ENCODE data around the gene PLXNA4. TPM values are rescaled to one million over a fixed set of nuclear protein-coding genes. Genes with fewer than 3 reads are reported as not detected.

The PLXNA4 gene
- polyA plus RNA-seq, 2 donors: 0.44 to 0.55 TPM

DNA sequence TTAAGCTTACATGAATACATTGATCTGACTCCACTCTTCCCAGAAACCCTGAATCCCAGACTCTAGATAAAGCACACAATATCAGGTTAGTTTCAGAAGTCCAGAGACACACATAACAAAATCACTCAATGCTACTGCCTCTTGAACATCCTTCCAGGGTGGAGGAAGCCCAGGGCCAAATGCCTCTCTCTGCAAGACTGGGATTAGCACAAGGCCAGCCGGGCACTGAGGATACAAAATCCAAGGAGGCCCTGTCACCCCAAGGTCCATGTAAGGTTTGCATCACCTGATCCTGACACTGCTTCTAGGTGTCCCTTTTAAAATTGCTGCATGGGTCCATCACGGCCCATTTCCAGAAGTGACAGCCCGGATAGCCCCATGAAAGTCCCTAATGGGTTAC lies 2.6 kb upstream of the PLXNA4 start:
- H3K4me1 ChIP-seq (ENCODE audit: control insufficient read depth in 2 of 2, insufficient read depth in 2 of 2, low read length in 1 of 2): peaks cover 4% of the 10 kb centered on the region in 2 donors
- no peak overlapping the region for H3K4me3 ChIP-seq (ENCODE audit: low read depth in 1 of 2, low read length in 2 of 2)
- H3K36me3 ChIP-seq (ENCODE audit: control insufficient read depth in 2 of 2, insufficient read depth in 2 of 2, low read length in 1 of 2): no peaks in the 10 kb centered on the region
- peaks cover 3 to 10% of the 10 kb centered on the region in 2 donors for H3K27me3 ChIP-seq (ENCODE audit: control insufficient read depth in 1 of 2, insufficient read depth in 2 of 2, low read length in 2 of 2)
- H3K27ac ChIP-seq (ENCODE audit: low read depth in 2 of 2, low read length in 1 of 2): no peak overlapping the region
- WGBS, 2 donors: 86% methylated on average over 3 of the region's 3 CpGs
- peaks cover 0 to 2% of the 10 kb centered on the region in 2 donors for H3K9me3 ChIP-seq (ENCODE audit: control insufficient read depth in 2 of 2, insufficient read depth in 1 of 2, low read depth in 1 of 2, low read length in 1 of 2)

DNA sequence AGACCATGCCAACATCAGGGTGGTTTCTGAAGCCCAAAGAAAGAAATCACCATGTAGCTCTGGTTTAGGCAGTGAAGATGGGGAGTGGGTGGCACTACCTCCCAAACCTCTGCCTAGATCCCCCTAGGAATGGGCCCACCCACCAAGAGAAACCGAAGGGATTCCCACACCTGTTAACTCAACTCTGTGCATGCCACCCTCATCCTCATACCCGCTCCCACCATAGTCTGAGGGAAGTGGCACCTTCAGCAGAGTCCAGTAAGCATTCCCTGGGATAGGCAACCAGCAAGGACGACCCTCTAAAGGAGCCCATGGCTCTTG lies 1.7 kb upstream of the PLXNA4 start:
- Histone ChIP-seq H3K36me3 (ENCODE audit: control insufficient read depth in 2 of 2, insufficient read depth in 2 of 2, low read length in 1 of 2) (no peaks in the 10 kb centered on the region), H3K27me3 (ENCODE audit: control insufficient read depth in 1 of 2, insufficient read depth in 2 of 2, low read length in 2 of 2) (peaks cover 3 to 10% of the 10 kb centered on the region in 2 donors), H3K4me1 (ENCODE audit: control insufficient read depth in 2 of 2, insufficient read depth in 2 of 2, low read length in 1 of 2) (peaks cover 4% of the 10 kb centered on the region in 2 donors), H3K9me3 (ENCODE audit: control insufficient read depth in 2 of 2, insufficient read depth in 1 of 2, low read depth in 1 of 2, low read length in 1 of 2) (peaks cover 0 to 2% of the 10 kb centered on the region in 2 donors), H3K27ac (ENCODE audit: low read depth in 2 of 2, low read length in 1 of 2) (no peak overlapping the region), H3K4me3 (ENCODE audit: low read depth in 1 of 2, low read length in 2 of 2) (no peak overlapping the region)
- WGBS, 2 donors: 81 to 85% methylated on average over 3 of the region's 3 CpGs

DNA sequence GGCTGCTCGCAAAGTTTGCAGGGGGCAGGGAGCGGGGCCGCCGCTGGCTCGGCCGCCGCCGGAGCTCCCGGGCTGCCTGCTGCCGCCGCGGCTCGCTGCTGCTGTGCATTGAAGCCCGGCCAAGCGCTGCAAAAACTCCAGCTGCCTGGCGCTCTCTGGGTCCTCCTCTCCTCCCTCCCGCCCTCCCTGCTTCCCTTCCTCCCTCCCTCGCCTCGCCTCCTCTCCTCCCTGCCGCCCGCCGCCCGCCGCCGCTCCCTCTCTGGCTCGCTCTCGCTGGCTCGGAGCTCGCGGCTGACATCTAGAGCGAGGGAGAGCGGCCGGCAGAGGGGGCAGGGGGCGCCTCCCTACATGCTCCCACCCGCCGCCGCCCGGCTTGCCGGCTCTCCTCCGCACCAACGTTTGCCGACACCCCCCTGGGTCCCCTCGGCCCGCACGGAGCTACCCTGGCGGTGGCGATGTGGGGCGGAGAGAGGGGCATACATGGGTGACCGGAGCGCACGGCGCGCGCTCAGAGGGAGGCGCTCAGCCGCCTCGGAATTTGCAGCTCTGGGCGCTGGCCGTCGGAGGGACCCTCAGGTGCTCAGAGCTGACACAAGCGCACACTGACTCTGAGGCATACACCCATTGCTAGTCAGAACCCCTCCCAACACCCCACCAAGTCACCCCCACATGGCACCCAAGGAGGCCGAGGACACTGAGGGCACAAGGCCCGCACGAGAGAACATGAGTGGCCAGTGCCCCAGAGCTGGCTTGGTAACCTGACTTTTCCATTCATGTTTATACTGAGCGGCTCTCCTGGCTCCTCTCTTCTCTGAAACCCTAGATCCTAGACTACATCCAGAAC lies 1.2 kb upstream of the PLXNA4 start:
- Histone ChIP-seq H3K27me3 (ENCODE audit: control insufficient read depth in 1 of 2, insufficient read depth in 2 of 2, low read length in 2 of 2) (peaks cover 3 to 10% of the 10 kb centered on the region in 2 donors), H3K36me3 (ENCODE audit: control insufficient read depth in 2 of 2, insufficient read depth in 2 of 2, low read length in 1 of 2) (no peaks in the 10 kb centered on the region), H3K27ac (ENCODE audit: low read depth in 2 of 2, low read length in 1 of 2) (no peak overlapping the region), H3K4me1 (ENCODE audit: control insufficient read depth in 2 of 2, insufficient read depth in 2 of 2, low read length in 1 of 2) (peaks cover 4% of the 10 kb centered on the region in 2 donors), H3K4me3 (ENCODE audit: low read depth in 1 of 2, low read length in 2 of 2) (peak overlapping the region in 1 of 2 donors; percentile 45), H3K9me3 (ENCODE audit: control insufficient read depth in 2 of 2, insufficient read depth in 1 of 2, low read depth in 1 of 2, low read length in 1 of 2) (peaks cover 0 to 2% of the 10 kb centered on the region in 2 donors)
- 5 to 10% methylated on average over 35 to 65 of the region's 65 CpGs for WGBS, 2 donors

DNA sequence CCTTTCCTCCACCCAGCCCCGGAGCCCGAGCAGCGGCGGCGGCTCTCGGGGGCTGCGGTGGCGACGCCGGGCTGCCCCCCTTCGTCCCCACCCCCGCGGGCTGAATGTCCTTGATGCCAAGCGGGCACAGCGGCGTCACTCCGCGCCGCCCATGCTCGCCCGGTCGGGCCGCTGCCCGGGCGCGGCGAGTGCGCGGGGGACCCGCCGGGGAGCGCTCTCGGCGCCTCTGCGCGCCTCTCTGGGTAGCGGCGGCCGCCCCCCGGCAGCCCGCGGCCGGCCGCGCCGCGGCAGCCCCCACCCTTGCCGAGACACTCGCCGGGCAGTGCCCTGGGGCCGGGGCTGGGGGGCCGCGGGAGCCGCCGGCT lies 433 bp upstream of the PLXNA4 start:
- Histone ChIP-seq H3K9me3 (ENCODE audit: control insufficient read depth in 2 of 2, insufficient read depth in 1 of 2, low read depth in 1 of 2, low read length in 1 of 2) (peaks cover 0 to 2% of the 10 kb centered on the region in 2 donors), H3K4me3 (ENCODE audit: low read depth in 1 of 2, low read length in 2 of 2) (peak overlapping the region; percentile 43 to 45), H3K4me1 (ENCODE audit: control insufficient read depth in 2 of 2, insufficient read depth in 2 of 2, low read length in 1 of 2) (peaks cover 4% of the 10 kb centered on the region in 2 donors), H3K36me3 (ENCODE audit: control insufficient read depth in 2 of 2, insufficient read depth in 2 of 2, low read length in 1 of 2) (no peaks in the 10 kb centered on the region), H3K27me3 (ENCODE audit: control insufficient read depth in 1 of 2, insufficient read depth in 2 of 2, low read length in 2 of 2) (peaks cover 3 to 10% of the 10 kb centered on the region in 2 donors), H3K27ac (ENCODE audit: low read depth in 2 of 2, low read length in 1 of 2) (no peak overlapping the region)
- 1 to 2% methylated on average over 30 to 55 of the region's 55 CpGs for WGBS, 2 donors

DNA sequence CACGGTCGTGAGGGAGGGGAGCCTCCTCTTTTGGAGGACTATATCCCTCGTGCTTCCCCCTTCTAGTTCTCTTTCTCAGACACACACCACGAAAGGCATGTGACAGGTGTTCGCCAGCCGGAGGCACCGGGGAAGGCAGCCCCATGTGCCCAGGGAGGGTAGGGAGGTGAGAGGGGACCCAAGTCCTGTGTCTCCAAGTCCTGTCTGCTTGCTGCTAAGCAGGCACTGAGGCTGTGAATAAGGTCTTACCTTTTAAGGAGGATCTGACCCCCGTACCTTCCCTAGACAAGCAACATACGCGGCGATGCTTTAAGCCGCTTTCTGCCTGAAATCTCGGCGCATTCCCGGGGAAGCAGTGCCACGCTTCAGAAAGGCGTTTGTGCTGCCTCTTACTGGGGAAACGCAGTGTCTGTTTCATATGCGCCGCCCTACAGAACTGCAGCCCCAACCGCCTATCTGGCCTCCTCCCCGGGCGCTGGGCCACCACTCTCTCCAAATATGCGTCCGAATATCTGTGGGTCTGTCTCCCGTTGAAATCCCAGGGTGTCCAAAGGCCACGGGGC lies 770 bp downstream of the PLXNA4 start:
- H3K4me1 ChIP-seq (ENCODE audit: control insufficient read depth in 2 of 2, insufficient read depth in 2 of 2, low read length in 1 of 2): peaks cover 4% of the 10 kb centered on the region in 2 donors
- H3K36me3 ChIP-seq (ENCODE audit: control insufficient read depth in 2 of 2, insufficient read depth in 2 of 2, low read length in 1 of 2): no peaks in the 10 kb centered on the region
- H3K27me3 ChIP-seq (ENCODE audit: control insufficient read depth in 1 of 2, insufficient read depth in 2 of 2, low read length in 2 of 2): peaks cover 3 to 10% of the 10 kb centered on the region in 2 donors
- 1 to 2% methylated on average over 27 of the region's 27 CpGs for WGBS, 2 donors
- peaks cover 0 to 2% of the 10 kb centered on the region in 2 donors for H3K9me3 ChIP-seq (ENCODE audit: control insufficient read depth in 2 of 2, insufficient read depth in 1 of 2, low read depth in 1 of 2, low read length in 1 of 2)
- H3K4me3 ChIP-seq (ENCODE audit: low read depth in 1 of 2, low read length in 2 of 2): peak overlapping the region; percentile 7 to 45
- H3K27ac ChIP-seq (ENCODE audit: low read depth in 2 of 2, low read length in 1 of 2): no peak overlapping the region

DNA sequence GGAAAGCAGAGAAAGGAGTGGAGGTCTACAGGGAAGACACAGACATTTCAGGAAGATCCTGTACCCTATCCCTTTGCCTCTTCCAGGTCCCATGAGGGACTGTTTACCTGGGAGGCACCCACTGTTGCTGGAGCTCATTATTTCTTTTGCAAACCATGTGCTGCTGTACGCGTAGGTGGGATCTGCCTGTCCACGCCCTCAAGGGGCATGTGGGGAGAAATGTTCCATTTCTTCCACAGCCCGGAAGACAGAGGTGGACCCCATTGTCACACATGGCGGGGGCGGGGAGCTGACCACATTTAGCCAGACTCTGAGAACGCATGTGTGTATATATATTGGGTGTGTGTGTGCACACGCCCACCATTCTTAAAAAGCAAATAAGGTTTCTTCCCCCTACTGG lies 2.0 kb downstream of the PLXNA4 start:
- no peak overlapping the region for H3K27ac ChIP-seq (ENCODE audit: low read depth in 2 of 2, low read length in 1 of 2)
- H3K36me3 ChIP-seq (ENCODE audit: control insufficient read depth in 2 of 2, insufficient read depth in 2 of 2, low read length in 1 of 2): no peaks in the 10 kb centered on the region
- 27% methylated on average over 8 of the region's 8 CpGs for WGBS, 2 donors
- H3K4me1 ChIP-seq (ENCODE audit: control insufficient read depth in 2 of 2, insufficient read depth in 2 of 2, low read length in 1 of 2): peaks cover 4% of the 10 kb centered on the region in 2 donors
- no peak overlapping the region for H3K4me3 ChIP-seq (ENCODE audit: low read depth in 1 of 2, low read length in 2 of 2)
- peaks cover 0 to 2% of the 10 kb centered on the region in 2 donors for H3K9me3 ChIP-seq (ENCODE audit: control insufficient read depth in 2 of 2, insufficient read depth in 1 of 2, low read depth in 1 of 2, low read length in 1 of 2)
- peaks cover 3 to 10% of the 10 kb centered on the region in 2 donors for H3K27me3 ChIP-seq (ENCODE audit: control insufficient read depth in 1 of 2, insufficient read depth in 2 of 2, low read length in 2 of 2)

DNA sequence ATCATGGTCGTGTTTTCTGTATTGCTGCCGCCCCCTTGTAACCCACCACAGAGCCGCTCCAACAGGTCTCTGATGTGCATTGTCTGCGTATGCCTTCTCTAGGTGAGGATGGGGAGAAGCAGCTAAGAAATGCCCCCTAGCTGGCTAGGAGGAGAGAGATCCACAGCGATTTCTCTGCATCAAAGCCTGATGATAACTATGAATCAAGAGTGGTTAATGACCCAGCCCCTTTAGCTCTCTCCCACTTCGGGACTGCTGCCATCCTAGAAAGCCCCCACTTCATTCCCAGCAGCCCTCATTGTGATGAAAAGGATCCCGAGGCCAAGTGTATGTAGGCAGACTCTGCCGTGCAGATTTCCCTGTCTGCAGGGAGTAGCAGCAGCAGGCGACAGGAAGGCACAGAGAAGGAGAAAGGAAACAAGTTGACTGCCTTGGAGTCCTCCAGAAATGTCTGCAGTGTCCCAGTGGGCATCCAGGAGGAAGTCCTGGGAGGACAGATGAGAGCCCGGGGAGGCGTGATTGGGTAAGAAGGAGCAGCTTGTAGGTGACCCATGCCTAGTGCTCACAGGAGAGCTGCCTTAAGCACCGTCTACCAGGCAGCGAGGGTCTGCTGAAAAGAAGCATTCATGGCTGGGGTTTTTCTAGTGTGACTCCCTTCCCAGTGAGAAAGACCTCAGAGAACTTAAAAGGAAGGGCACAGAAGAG lies 2.9 kb downstream of the PLXNA4 start:
- 23 to 29% methylated on average over 13 of the region's 13 CpGs for WGBS, 2 donors
- peaks cover 4% of the 10 kb centered on the region in 2 donors for H3K4me1 ChIP-seq (ENCODE audit: control insufficient read depth in 2 of 2, insufficient read depth in 2 of 2, low read length in 1 of 2)
- H3K36me3 ChIP-seq (ENCODE audit: control insufficient read depth in 2 of 2, insufficient read depth in 2 of 2, low read length in 1 of 2): no peaks in the 10 kb centered on the region
- peaks cover 0 to 2% of the 10 kb centered on the region in 2 donors for H3K9me3 ChIP-seq (ENCODE audit: control insufficient read depth in 2 of 2, insufficient read depth in 1 of 2, low read depth in 1 of 2, low read length in 1 of 2)
- peaks cover 3 to 10% of the 10 kb centered on the region in 2 donors for H3K27me3 ChIP-seq (ENCODE audit: control insufficient read depth in 1 of 2, insufficient read depth in 2 of 2, low read length in 2 of 2)
- no peak overlapping the region for H3K27ac ChIP-seq (ENCODE audit: low read depth in 2 of 2, low read length in 1 of 2)
- no peak overlapping the region for H3K4me3 ChIP-seq (ENCODE audit: low read depth in 1 of 2, low read length in 2 of 2)

DNA sequence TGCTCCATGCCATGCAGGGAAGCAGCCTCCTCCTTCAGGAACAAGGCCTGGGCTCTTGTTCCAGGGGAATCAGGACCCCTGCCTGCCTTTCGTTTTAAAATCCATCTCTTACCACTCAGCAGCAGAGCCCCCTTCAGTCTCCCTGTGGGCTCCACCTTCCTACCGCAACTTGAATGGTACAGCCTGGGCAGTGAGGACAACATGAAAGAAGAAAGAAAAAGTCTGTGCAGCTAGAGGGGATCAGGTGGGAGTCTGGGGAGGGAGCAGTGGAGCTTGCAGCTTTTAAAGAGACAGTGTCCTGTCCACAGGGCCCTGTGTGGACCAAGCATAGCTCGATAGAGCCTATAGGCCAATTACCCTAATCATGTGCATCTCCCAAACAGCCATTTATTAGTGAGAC lies 3.7 kb downstream of the PLXNA4 start:
- Histone ChIP-seq H3K9me3 (ENCODE audit: control insufficient read depth in 2 of 2, insufficient read depth in 1 of 2, low read depth in 1 of 2, low read length in 1 of 2) (peaks cover 0 to under 1% of the 10 kb centered on the region in 2 donors), H3K27me3 (ENCODE audit: control insufficient read depth in 1 of 2, insufficient read depth in 2 of 2, low read length in 2 of 2) (peaks cover 3 to 10% of the 10 kb centered on the region in 2 donors), H3K4me1 (ENCODE audit: control insufficient read depth in 2 of 2, insufficient read depth in 2 of 2, low read length in 1 of 2) (peaks cover 4% of the 10 kb centered on the region in 2 donors), H3K4me3 (ENCODE audit: low read depth in 1 of 2, low read length in 2 of 2) (no peak overlapping the region), H3K27ac (ENCODE audit: low read depth in 2 of 2, low read length in 1 of 2) (no peak overlapping the region), H3K36me3 (ENCODE audit: control insufficient read depth in 2 of 2, insufficient read depth in 2 of 2, low read length in 1 of 2) (no peaks in the 10 kb centered on the region)
- 34 to 38% methylated on average over 3 of the region's 3 CpGs for WGBS, 2 donors

DNA sequence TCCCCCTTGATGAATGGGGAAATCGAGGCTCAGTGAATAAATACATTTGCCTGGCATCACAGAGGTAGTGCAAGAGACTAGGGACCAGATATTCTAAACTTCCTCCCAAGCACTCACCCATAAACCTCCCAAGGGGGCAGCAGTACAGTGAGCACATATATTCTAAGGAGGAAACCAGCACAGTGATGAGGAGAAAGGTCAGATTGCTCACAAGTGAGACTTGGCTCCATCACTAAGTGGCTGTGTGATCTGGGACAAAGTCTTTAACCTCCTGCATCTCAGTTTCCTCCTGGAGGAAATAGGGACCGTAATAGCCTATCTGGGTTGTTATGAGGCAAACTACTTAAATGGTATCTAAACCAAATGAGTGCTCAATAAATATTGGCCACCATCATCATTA lies 4.3 kb downstream of the PLXNA4 start:
- H3K27me3 ChIP-seq (ENCODE audit: control insufficient read depth in 1 of 2, insufficient read depth in 2 of 2, low read length in 2 of 2): peaks cover 3 to 10% of the 10 kb centered on the region in 2 donors
- H3K27ac ChIP-seq (ENCODE audit: low read depth in 2 of 2, low read length in 1 of 2): no peak overlapping the region
- WGBS, 2 donors: 69 to 70% methylated on average over 2 of the region's 2 CpGs
- H3K4me3 ChIP-seq (ENCODE audit: low read depth in 1 of 2, low read length in 2 of 2): no peak overlapping the region
- no peaks in the 10 kb centered on the region for H3K9me3 ChIP-seq (ENCODE audit: control insufficient read depth in 2 of 2, insufficient read depth in 1 of 2, low read depth in 1 of 2, low read length in 1 of 2)
- H3K4me1 ChIP-seq (ENCODE audit: control insufficient read depth in 2 of 2, insufficient read depth in 2 of 2, low read length in 1 of 2): peaks cover 4% of the 10 kb centered on the region in 2 donors
- no peaks in the 10 kb centered on the region for H3K36me3 ChIP-seq (ENCODE audit: control insufficient read depth in 2 of 2, insufficient read depth in 2 of 2, low read length in 1 of 2)

All from esophagus (tissue), 2 donors.